KMS-11 (cell line): ENCODE data around the gene BPGM.

Experiments used
- H2AFZ ChIP-seq: fragments of 200-600 bp; sonication (generic); 2 replicates; pipeline ENCODE4 v1.6.1; 2016; ENCODE audit warnings: antibody characterized with exemption, mixed run types, low read depth
- H3K27ac ChIP-seq: fragments of 200-600 bp; sonication (generic); 2 replicates; pipeline ENCODE4 v1.6.1; 2016; ENCODE audit warnings: mild to moderate bottlenecking, mixed run types
- H3K27me3 ChIP-seq: fragments of 200-600 bp; sonication (generic); 2 replicates; pipeline ENCODE4 v1.6.1; 2017; ENCODE audit warnings: mild to moderate bottlenecking, low read depth, mixed run types, moderate library complexity; ENCODE audit not compliant: insufficient read depth
- H3K36me3 ChIP-seq: fragments of 200-600 bp; sonication (generic); 2 replicates; pipeline ENCODE4 v1.6.1; 2017; ENCODE audit warnings: mild to moderate bottlenecking, mixed run types; ENCODE audit not compliant: insufficient read depth
- H3K4me1 ChIP-seq: fragments of 200-600 bp; sonication (generic); 2 replicates; pipeline ENCODE4 v1.6.1; 2016; ENCODE audit warnings: mild to moderate bottlenecking, low read depth, mixed run types; ENCODE audit not compliant: poor library complexity, severe bottlenecking
- H3K4me2 ChIP-seq: fragments of 200-600 bp; sonication (generic); 2 replicates; pipeline ENCODE4 v1.7.0; 2016; ENCODE audit warnings: mild to moderate bottlenecking, mixed run types
- H3K4me3 ChIP-seq: fragments of 200-600 bp; sonication (generic); IDR thresholded peaks from 2 replicates; pipeline ENCODE4 v1.6.1; 2017; ENCODE audit warnings: low read depth, low read length, mixed read lengths; ENCODE audit not compliant: insufficient read depth
- H3K79me2 ChIP-seq: fragments of 200-600 bp; sonication (generic); 2 replicates; pipeline ENCODE4 v1.6.1; 2016; ENCODE audit warnings: low read depth, mixed run types; ENCODE audit not compliant: insufficient read depth
- H3K9ac ChIP-seq: fragments of 200-600 bp; sonication (generic); 2 replicates; pipeline ENCODE4 v1.6.1; 2016; ENCODE audit warnings: mild to moderate bottlenecking, mixed run types
- H4K20me1 ChIP-seq: fragments of 200-600 bp; sonication (generic); 2 replicates; pipeline ENCODE4 v1.6.1; 2016; ENCODE audit warnings: mild to moderate bottlenecking, mixed run types; ENCODE audit not compliant: insufficient read depth
- TF ChIP-seq, protein P1 (sequence below): fragments of 200-600 bp; sonication (generic); conservative IDR thresholded peaks from 2 replicates; pipeline ENCODE4 v1.6.1; 2017; ENCODE audit warnings: low read depth, mild to moderate bottlenecking, antibody characterized with exemption, low read length, moderate library complexity, mixed read lengths

The BPGM gene

DNA sequence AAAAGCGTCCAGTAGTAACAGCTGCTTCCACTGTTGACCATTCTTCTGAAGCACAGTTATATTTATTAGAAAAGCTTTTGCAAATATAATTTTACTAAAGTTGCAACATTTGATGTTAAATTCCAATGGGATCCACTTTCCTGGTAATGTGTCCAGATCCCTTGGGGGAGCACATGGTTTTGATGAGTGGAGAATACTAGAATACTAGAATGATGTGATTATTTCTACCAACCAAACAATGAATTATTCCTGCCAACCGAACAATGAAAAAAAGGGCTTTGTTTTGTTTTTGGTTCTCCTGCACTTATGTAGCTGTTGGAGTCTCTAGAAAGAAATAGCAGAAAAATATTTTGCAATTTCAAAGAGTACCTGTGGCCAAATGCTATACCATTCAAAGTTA is 59.1 kb downstream of the BPGM start:
- Histone ChIP-seq H3K27ac (no peak overlapping the region), H3K4me3 (no peak overlapping the region), H3K36me3 (no peaks in the 10 kb centered on the region), H3K27me3 (no peaks in the 10 kb centered on the region), H3K4me2 (no peak overlapping the region), H3K9ac (no peak overlapping the region), H3K79me2 (no peaks in the 10 kb centered on the region), H3K4me1 (no peaks in the 10 kb centered on the region), H2AFZ (no peak overlapping the region), H4K20me1 (no peaks in the 10 kb centered on the region)
- TF ChIP-seq, protein P1, sequence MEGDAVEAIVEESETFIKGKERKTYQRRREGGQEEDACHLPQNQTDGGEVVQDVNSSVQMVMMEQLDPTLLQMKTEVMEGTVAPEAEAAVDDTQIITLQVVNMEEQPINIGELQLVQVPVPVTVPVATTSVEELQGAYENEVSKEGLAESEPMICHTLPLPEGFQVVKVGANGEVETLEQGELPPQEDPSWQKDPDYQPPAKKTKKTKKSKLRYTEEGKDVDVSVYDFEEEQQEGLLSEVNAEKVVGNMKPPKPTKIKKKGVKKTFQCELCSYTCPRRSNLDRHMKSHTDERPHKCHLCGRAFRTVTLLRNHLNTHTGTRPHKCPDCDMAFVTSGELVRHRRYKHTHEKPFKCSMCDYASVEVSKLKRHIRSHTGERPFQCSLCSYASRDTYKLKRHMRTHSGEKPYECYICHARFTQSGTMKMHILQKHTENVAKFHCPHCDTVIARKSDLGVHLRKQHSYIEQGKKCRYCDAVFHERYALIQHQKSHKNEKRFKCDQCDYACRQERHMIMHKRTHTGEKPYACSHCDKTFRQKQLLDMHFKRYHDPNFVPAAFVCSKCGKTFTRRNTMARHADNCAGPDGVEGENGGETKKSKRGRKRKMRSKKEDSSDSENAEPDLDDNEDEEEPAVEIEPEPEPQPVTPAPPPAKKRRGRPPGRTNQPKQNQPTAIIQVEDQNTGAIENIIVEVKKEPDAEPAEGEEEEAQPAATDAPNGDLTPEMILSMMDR: no peak

- no peak overlapping the region for H3K9ac ChIP-seq
- no peaks in the 10 kb centered on the region for H3K79me2 ChIP-seq
- no peaks in the 10 kb centered on the region for H3K4me1 ChIP-seq
- H3K36me3 ChIP-seq: no peaks in the 10 kb centered on the region
- H3K27ac ChIP-seq: no peak overlapping the region
- no peak overlapping the region for H3K4me2 ChIP-seq
- no peak overlapping the region for H2AFZ ChIP-seq
- TF ChIP-seq, protein P1: no peak
- no peaks in the 10 kb centered on the region for H4K20me1 ChIP-seq
- no peak overlapping the region for H3K4me3 ChIP-seq
- H3K27me3 ChIP-seq: no peaks in the 10 kb centered on the region
Observed at GRCh38 chr7:134706468-134706867, 59.8 kb downstream of the BPGM start.

DNA sequence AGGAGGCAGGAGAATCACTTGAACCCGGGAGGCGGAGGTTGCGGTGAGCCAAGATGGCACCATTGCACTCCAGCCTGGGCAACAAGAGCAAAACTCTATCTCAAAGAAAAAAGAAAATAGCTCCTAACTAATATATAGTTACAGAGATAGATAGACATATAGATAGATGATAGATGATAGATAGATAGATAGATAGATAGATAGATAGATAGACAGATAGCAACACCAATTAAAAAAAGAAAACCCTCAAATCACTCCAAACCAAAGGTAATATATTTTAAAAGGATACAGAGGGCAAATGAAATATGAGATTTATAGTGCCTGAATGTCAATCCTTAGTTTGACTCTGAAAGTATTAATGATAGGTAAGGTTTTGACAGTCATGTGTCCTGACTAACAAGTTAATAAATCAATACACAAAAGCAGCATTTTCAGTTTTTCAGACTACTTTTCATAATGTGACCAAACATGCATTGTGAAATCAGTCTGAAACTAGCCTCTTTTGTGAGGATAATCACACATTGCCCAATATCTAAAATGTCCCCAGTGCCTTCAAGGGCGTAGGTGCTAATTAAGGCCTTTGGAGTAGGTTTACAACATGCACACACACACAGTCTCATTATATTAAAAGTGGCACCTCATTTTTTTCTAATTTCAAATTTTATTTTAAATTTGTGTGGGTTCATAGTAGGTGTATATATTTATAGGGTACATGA is 61.2 kb downstream of the BPGM start:
- H3K36me3 ChIP-seq: no peaks in the 10 kb centered on the region
- H3K4me1 ChIP-seq: no peaks in the 10 kb centered on the region
- H4K20me1 ChIP-seq: no peaks in the 10 kb centered on the region
- no peak overlapping the region for H3K9ac ChIP-seq
- H3K4me3 ChIP-seq: no peak overlapping the region
- H2AFZ ChIP-seq: no peak overlapping the region
- no peaks in the 10 kb centered on the region for H3K27me3 ChIP-seq
- H3K4me2 ChIP-seq: no peak overlapping the region
- no peak overlapping the region for H3K27ac ChIP-seq
- TF ChIP-seq, protein P1: no peak
- H3K79me2 ChIP-seq: no peaks in the 10 kb centered on the region

GRCh38 chr7:134708692-134709091 is 62.0 kb downstream of the BPGM start:
- Histone ChIP-seq H4K20me1 (no peaks in the 10 kb centered on the region), H3K36me3 (no peaks in the 10 kb centered on the region), H3K79me2 (no peaks in the 10 kb centered on the region), H3K27ac (no peak overlapping the region), H2AFZ (no peak overlapping the region), H3K9ac (no peak overlapping the region), H3K4me1 (no peaks in the 10 kb centered on the region), H3K4me3 (no peak overlapping the region), H3K4me2 (no peak overlapping the region), H3K27me3 (no peaks in the 10 kb centered on the region)
- TF ChIP-seq, protein P1: no peak
